ENCODE data around the gene TFPI.
"Not testable (repeated sequence)": the region's sequence is repeated elsewhere in the genome, so short reads cannot be mapped to it uniquely, and the experiment has no call there.

The TFPI gene

GRCh38 chr2:187552828-187553681 lies 1.2 kb downstream of the TFPI start:
- no peak for DNase-seq

DNA sequence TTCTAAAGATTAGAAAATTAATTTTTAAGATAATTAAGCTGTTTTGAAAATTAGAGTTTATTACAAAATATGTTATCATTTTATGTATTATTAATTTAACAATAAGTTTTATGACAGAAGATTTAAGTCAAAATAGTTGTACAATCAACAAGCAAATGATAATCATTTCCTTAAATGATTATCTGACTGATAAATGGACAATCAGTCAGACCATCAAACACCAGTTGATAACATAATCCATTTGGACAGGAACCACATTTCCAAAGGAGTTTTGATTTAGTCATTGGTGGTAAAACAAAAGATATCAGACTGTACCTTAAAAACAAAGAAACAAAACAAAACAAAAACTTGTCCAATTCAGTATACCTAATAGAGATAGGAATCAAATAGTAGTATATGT lies 1.9 kb downstream of the TFPI start:
- DNase-seq = no peak

DNA sequence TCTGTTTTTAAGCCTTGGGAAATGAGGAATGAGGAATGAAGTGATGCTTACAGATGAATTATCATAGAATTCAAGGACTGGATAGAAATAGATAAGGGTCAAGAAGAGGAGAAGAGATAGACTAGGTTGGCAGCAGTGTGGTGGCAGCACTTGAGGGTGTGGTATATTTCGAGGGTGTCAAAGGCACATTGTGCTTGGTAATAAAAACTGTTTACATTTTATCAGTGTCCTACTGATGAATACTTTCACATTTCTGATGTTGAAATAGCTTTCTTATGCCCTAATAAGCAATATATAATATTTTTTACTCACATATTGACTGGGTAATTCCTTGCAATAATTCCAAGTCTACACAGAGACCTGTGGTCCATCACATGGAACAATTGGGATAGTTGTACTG lies 3.4 kb downstream of the TFPI start:
- DNase-seq = no peak

- DNase-seq = no peak
These were observed 4.2 kb downstream of the TFPI start for GRCh38 chr2:187549951-187550555.

DNA sequence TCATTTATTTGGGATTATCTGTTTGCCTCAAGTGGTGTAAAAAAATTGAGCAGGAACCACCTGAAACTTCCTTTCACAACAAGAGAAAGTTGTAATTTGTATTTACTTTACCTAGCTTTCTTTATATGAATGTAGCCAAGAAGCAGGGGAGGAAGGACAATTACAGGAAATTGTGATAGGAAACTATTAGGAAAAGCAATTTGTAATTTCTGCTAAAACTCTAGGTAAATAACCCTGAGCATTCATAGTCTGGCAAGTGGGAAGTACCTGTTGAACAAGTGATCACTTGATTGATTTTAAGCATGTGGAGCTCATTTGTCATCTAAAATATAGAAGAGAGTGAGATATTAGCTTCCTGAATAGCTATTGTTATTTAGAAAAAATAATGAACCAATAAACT lies 5.0 kb downstream of the TFPI start:
- no peak for DNase-seq

DNA sequence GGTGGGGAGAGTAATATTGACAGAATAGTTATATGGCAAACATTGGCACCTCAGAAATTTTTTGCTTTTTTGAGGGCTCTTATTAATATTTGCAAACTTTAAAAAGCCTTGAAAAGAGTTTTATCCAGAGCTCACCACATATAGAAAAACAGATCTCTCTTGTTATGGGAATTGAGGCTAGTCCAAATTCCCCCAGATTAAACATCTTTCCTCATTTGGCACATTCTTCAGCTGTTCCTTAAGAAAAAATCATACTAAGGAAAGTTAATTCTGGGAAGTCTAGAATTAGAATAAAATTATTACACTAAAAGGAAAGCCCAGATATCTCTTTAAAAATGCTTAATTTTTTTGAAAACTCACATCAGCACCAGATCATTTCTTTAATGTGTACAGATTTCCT lies 5.6 kb downstream of the TFPI start:
- DNase-seq = no peak

- no peak for DNase-seq
These were observed 6.8 kb downstream of the TFPI start for GRCh38 chr2:187547353-187547979.

DNA sequence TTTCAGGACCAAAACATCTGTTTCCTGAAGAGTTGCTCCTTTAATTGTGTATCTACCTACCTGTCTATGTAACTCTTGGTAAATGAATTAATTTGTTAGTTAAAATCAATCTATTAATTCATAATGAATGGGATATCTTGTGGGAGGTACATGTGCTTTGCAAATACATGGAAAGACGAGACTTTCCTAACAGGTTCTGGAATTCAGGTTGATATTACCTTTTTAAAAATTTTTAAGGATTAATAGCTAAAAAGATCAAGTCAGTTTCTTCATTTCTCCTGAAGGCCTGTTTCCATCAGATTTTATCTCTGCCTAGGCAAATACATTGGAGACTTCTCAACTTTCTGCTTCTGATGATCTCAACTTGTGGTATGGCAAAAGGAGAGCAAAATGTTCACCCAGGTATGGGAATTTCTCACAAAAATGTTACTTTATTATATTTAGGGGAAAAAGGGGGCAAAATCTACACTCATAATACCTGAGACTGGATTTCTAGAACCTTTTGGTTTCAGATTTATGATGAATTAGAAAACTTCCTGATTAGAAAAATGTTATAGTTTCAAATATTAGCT lies 7.4 kb downstream of the TFPI start:
- DNase-seq = no peak

GRCh38 chr2:187545238-187545751 lies 8.9 kb downstream of the TFPI start:
- no peak for DNase-seq

- no peak for DNase-seq
These were observed 9.7 kb downstream of the TFPI start for GRCh38 chr2:187544371-187545080.

DNA sequence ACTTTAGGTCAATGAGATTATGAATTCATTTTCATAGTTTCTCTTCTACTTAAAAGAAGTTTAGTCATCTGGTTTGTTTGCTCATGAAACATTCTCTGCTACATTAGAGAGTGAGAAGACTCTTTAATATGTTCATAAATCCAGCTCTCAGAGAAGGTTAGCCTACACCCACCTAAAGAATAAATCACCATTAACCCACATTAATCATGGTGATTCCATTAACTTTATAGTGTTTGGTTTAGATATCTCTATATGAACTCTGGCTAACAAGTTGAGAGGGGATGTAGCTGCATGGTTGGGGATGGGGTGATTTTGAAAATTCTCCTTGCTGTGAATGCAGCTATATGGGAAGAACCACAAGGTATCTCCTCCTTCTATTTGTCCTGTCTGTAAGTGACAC lies 10.7 kb downstream of the TFPI start:
- DNase-seq = no peak

- no peak for DNase-seq
These were observed 12.1 kb downstream of the TFPI start for GRCh38 chr2:187542123-187542522.

DNA sequence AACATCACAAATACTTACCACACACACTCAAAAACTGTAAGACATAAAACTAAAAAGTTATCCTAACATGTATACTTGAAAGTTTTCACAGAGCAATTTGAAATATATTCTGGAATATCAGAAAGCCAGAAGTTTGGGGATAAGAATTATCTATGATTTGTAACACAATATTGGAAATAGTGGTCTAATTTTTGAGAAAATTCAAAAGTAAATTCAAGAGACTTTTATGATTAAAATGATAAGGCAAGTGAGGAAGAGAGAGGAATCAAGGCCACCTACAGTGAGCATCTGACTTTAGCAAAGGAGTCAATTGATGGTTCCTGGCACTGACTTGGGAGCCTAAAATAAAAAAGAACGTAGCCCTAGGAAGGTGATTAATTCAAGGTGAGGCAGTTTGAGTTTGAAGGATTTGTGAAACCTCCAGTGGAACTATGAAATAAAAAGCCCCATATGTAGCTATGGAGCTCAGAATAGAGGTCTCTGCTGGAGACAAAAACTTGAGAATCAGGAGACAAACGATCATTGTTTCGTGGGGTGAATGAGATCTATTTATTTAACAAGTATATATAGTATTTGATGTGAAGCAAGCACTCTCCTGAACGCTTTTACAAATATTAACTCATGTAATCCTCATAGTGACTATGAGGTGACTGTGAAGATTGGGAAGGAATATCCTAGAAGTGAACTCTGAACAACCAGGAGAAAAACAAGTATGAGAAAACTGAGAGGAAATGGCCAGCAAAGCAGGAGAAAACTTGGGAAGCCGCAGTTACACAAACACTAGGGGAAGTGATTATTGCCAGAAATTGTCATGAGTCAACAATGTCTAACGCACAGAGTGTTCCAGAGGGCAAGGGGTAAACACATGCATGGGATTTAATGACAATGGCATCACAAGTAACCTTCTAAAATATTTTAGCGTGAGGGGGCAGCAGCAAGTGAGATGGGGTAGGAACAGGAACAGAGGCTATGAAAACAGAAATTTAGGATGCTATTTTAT lies 12.8 kb downstream of the TFPI start:
- DNase-seq = no peak

DNA sequence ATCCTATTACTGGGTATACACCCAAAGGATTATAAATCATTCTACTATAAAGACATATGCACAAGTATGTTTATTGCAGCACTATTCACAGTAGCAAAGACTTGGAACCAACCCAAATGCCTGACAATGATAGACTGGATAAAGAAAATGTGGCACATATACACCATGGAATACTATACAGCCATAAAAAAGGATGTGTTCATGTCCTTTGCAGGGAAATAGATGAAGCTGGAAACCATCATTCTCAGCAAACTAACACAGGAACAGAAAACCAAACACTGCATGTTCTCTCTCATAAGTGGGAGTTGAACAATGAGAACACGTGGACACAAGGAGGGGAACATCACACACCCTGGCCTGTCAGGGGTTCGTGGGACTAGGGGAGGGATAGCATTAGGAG lies 16.0 kb downstream of the TFPI start:
- not testable (repeated sequence) for DNase-seq

DNA sequence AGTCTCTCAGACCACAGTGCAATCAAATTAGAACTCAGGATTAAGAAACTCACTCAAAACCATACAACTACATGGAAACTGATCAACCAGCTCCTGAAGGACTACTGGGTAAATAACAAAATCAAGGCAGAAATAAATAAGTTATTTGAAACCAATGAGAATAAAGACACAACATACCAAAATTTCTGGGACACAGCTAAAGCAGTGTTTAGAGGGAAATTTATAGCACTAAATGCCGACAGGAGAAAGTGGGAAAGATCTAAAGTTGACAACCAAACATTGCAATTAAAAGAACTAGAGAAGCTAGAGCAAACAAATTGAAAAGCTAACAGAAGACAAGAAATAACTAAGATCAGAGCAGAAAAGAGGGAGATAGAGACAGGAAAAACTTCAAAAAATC lies 18.9 kb downstream of the TFPI start:
- DNase-seq = not testable (repeated sequence)

- DNase-seq = no peak
These were observed 21.7 kb downstream of the TFPI start for GRCh38 chr2:187532333-187533120.

DNA sequence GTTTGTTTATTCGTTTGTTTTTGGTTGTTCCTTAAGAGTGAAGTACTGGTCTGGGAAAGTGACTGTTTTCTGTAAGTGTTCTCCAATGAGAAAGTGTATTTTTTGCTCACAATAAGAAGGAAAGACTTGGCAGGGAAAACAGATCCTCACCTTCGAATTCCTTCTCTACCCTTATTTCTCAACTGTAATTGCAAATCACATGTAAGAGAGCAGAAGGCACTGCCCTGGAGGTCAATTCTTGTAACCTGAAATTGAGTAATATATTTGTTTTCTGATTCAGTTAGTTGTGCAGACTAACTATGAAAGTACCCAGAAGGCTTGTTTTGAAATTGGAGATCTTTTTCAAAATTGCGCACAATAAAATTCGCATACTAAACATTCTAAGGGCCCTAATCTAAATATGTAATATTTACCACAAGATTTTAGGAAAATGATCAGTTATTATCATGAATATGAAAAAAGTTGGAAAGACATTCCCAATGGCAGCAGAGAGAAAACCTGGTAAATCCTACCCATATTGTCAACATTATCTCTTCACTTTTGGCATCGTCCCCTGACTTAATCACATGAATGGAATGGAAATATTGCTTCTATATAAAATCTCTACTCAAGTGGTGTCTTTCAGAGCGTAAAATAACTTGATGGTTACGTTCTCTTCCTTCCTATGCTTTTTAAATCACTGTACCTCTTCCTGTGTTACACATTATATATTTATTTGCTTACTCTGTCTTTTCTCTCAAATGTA lies 24.1 kb downstream of the TFPI start:
- DNase-seq = no peak

DNA sequence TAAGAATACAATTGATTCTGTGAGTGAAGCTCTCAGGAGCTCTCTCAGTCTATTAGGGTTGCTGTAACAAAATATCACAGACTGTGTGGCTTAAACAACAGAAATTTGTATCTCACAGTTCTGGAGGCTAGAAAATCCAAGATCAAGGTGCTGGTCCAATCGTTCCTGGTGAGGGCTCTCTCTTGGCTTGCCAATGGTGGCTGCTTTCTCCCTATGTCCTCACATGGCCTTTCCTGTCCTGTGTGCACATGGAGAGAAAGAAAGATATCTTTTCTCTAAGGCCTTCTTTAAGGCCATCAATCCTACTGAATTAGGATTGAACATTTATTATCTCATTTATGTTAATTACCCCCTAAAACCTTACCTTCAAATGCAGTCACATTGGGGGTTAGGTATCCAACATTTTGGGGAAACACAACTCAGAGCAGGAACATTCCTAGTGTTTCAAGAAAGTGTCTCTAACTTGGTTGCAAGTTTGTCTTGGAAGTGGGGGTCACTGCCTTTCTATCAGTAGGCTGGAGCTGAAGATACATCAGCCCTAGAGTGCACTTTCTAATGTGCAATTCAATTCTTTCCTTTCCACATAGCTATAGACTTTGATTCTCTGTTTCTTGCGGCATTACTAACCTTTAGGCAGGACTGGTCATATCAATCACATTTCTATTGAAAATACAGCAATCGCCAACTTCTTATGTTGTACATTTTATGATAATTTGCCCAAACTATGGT lies 24.8 kb downstream of the TFPI start:
- no peak for DNase-seq

- DNase-seq = no peak
These were observed 26.2 kb downstream of the TFPI start for GRCh38 chr2:187528042-187528441.

Data from DMS79 treated with DMSO at 0.1 percent for 48 hours (cell line).